GM19099 (cell line): Measurements from ENCODE around the gene SNX32.

Source experiments
- POLR2A ChIP-seq: IDR thresholded peaks from 3 replicates; pipeline ENCODE4 v1.6.1; 2011; ENCODE audit warnings: low read depth; ENCODE audit not compliant: insufficient read length; ENCODE audit errors: extremely low read depth

Gene SNX32

GRCh38 chr11:65793625-65794400 is 40.0 kb upstream of the SNX32 start:
- no peak for TF ChIP-seq POLR2A

GRCh38 chr11:65794570-65795510 is 38.9 kb upstream of the SNX32 start:
- no peak for TF ChIP-seq POLR2A

GRCh38 chr11:65796726-65797601 is 36.8 kb upstream of the SNX32 start:
- TF ChIP-seq POLR2A, result no peak

DNA sequence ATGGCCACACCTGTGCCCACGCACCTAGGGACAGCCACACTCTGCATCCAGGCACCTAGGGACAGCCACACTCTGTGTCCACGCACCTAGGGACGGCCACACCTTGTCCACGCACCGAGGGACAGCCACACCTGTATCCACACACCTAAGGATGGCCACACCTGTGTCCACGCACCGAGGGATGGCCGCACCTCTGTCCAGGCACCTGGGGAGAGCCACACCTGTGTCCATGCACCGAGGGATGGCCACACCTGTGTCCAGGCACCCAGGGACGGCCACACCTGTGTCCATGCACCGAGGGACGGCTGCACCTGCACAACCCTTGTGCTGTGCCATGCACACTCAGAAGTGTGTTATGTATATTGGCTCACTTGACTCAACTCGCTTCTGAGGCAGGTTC is 36.1 kb upstream of the SNX32 start:
- no peak for TF ChIP-seq POLR2A

GRCh38 chr11:65798882-65799281 is 34.9 kb upstream of the SNX32 start:
- TF ChIP-seq POLR2A, result no peak

DNA sequence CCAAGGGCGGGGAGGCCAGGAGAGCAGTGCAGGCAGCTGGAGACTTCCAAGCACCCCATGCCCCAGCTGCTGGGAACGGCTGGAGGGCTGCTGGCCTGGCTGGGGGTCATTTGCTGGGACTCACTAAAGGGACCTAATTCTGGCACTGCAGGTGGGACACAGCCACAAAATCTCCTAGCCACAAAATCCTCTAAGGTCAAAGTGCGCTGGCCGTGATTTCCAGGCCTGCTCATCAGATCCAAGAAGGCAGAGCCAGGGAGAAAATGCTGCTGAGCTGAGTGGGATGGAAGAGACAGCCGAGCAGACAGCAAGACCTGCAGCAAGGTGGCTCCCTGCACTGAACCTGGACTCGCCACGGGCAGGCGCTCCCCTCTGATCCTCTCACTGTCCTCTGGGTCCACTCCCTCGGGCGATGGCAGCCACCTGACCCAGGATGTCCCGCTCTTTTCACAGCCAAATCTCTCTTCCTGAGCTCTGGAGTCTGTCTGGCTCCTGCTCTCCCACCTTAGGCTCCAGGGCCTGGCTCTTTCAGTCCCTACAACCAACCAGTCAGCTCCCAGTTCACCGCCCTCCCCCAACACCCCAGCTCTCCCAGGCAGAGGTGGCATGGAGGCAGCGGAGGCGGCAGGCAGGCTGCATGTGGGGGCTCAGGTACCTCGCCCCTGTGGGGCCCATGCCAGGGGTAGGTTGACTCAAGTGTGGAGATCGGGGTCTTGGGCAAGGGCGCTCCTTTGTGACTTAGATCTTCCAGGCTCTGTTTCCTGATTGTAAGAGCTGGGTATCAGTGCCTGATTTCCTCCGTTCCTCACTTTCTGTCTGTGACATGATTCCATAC is 32.4 kb upstream of the SNX32 start:
- no peak for TF ChIP-seq POLR2A

- TF ChIP-seq POLR2A, result no peak
Measured at GRCh38 chr11:65802841-65803240, 30.9 kb upstream of the SNX32 start.

DNA sequence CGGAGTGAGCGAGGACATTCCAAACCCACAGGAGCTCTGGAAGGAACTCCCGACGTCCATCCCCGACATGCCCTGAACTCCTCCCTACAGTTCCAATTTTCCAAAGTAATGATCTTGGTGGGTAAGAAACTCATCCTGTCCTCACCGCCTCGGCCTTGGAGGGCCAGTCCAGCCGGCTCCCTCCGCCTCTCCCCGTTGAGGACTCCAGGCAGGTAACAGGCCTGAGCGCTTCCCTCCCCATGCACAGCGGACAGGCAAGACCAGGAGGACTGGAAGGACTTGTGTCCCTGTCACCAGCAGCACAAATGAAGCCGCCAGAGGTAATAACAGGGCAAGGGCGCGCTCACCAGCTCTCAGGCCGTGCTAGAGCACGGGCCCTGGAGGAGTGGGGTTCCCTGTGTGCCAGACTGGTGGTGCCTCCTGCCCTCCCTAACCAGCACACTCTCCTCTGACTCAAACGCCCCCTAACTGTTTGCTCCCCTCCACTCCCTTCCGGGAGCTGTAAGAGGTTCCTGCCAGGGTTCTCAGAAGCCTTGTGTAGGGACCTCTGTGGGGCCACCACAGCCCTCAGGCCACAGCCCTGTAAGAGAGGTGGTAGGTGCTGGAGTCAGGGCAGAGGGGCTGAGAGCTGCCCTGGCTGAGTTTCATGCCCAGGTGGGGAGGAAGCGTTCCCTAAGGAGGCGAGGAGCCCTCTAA is 29.8 kb upstream of the SNX32 start:
- TF ChIP-seq POLR2A, result no peak

DNA sequence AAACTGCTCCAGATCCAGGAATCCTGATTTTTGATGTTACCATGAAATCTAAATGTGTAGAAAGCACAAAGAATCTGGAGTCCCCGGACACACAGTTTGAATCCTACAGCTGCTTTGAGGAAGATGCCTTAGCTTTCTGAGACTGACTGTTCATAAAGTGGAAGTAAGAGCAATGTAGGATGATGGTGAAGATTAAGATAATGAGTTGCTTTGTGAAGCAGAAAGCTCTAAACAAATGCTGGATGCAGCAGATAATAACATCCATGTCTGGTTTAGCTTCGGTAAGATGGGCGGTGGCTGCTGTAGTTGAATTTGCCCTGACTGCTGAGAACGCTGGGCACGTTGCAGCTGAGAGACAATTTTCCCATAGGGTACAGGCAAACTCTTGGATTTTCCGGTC is 26.8 kb upstream of the SNX32 start:
- no peak for TF ChIP-seq POLR2A

DNA sequence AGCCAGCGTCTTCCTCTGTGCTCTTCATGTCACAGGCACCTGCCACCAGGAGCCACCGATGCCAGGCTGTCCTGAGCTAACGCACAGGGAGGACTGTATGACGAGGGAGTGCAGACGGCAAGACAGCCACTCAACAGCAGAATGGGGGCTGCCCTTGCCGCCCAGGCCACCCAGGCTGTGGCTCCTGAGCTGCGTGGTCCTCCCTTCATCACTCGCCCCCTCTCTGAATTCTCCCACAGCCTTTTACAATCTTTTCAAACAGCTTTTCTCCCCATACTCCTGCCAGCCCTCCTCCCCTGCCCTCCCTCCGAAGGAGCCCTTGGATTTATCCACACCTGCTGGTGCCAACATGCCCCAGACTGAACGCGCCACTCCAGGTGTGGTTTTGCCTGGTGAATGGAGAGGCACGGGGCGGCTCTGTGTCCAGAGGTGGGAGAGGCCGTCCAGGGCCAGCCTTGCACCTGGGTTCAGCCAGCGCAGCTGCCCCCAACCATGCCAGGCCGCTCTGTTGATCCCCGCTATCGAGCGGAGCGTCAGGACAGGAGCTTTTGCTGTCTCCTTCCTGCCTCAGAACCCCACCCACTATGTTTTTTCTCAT is 24.9 kb upstream of the SNX32 start:
- no peak for TF ChIP-seq POLR2A

GRCh38 chr11:65809496-65809895 is 24.3 kb upstream of the SNX32 start:
- TF ChIP-seq POLR2A, result no peak

GRCh38 chr11:65810046-65810868 is 23.5 kb upstream of the SNX32 start:
- TF ChIP-seq POLR2A, result no peak

DNA sequence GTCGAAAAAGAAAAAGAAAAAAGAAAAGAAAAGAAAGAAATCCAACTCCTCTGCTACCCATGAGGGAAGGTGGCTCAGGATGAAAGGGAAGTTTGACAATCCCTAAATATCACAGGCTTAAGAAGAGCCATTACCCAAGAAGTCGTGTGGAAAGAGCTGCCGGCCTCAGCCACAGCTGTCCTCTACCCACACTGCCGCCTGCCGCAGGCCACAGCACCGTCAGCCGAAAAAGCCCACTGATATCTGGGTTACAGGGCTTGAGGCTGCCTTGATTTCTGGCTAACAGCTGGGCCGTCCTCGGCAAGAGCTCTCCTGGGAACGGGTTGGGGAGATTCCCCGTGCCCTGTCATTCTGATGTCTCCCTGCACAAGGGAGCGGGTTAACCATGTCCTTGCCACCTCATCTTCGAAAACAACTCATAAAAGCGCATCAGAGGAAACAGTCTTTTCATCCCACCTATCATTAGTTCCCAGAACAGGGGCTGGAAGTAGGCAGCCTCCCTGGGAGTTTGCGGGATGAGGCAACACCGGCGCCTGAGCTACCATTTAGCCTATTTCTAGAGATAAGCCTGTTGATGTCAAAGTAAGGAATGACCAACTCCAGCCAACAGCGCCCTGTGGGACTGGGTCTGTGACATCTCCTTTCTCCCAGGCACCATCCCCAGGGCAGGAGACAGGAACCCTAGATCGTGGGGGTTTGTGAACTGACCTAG is 21.8 kb upstream of the SNX32 start:
- no peak for TF ChIP-seq POLR2A
